Coronary artery (tissue), 2 donors: Measurements from ENCODE around the gene OR2F1.

Experiments used
- DNase-seq: peaks from one replicate; pipeline ENCODE4 v3.0.0-alpha.2; 2017; ENCODE audit warnings: low spot score
- H3K27ac ChIP-seq, 2 donors: fragments of 200-600 bp; sonication (generic); one replicate each; pipeline ENCODE4 v1.5.1; 2016 to 2019
- H3K4me3 ChIP-seq: fragments of 200-600 bp; sonication (generic); 2 replicates; pipeline ENCODE4 v1.5.1; 2016; ENCODE audit warnings: mild to moderate bottlenecking, moderate library complexity
- TF ChIP-seq, protein P1 (sequence below): fragments of 200-600 bp; sonication (generic); IDR thresholded peaks from one replicate; pipeline ENCODE4 v1.5.1; 2019; ENCODE audit warnings: antibody characterized with exemption

OR2F1 gene

DNA sequence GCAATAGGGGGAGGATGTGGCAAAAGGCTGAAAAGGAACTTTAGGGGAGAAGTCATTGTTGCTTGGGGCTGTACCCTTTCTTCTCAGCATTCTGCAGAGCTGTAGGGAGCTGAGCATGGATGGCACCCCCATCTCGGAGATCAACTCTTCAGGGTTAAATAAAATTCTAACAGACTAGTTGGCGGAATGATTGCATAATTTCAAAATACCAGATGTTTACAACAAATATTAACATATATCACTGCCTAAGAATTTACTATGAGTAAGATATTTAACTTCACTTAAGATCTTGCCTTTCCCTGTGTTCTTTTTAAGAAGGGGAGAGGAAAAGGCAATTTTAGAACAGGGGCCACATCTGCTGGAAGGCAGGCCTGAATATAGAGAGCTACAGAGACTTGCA lies 509 bp upstream of the OR2F1 start:
- TF ChIP-seq, protein P1, sequence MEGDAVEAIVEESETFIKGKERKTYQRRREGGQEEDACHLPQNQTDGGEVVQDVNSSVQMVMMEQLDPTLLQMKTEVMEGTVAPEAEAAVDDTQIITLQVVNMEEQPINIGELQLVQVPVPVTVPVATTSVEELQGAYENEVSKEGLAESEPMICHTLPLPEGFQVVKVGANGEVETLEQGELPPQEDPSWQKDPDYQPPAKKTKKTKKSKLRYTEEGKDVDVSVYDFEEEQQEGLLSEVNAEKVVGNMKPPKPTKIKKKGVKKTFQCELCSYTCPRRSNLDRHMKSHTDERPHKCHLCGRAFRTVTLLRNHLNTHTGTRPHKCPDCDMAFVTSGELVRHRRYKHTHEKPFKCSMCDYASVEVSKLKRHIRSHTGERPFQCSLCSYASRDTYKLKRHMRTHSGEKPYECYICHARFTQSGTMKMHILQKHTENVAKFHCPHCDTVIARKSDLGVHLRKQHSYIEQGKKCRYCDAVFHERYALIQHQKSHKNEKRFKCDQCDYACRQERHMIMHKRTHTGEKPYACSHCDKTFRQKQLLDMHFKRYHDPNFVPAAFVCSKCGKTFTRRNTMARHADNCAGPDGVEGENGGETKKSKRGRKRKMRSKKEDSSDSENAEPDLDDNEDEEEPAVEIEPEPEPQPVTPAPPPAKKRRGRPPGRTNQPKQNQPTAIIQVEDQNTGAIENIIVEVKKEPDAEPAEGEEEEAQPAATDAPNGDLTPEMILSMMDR = no peak
- no peak overlapping the region for H3K27ac ChIP-seq
- DNase-seq = no peak
- H3K4me3 ChIP-seq = no peak overlapping the region

DNA sequence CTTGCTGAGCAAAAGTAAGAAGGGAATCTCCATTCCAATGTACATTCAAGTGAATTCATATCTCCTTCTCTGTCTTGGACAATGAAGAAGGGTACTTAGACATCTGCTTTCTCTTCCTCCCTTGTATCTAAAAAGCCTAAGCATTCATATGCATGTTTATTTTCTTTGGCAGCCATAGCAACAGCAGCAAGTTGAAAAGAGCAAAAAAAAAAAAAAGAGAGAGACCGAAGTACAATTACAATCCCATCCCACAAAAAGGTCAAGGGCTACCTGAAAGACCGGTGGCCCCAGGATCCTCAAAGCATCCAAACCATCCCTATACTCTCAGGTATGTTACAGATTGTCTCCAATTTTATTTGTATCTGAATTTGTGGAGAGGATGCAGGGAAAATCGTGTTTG lies 4.1 kb downstream of the OR2F1 start:
- Histone ChIP-seq H3K27ac (no peak overlapping the region), H3K4me3 (no peak overlapping the region)
- DNase-seq = no peak
- TF ChIP-seq, protein P1 = no peak

DNA sequence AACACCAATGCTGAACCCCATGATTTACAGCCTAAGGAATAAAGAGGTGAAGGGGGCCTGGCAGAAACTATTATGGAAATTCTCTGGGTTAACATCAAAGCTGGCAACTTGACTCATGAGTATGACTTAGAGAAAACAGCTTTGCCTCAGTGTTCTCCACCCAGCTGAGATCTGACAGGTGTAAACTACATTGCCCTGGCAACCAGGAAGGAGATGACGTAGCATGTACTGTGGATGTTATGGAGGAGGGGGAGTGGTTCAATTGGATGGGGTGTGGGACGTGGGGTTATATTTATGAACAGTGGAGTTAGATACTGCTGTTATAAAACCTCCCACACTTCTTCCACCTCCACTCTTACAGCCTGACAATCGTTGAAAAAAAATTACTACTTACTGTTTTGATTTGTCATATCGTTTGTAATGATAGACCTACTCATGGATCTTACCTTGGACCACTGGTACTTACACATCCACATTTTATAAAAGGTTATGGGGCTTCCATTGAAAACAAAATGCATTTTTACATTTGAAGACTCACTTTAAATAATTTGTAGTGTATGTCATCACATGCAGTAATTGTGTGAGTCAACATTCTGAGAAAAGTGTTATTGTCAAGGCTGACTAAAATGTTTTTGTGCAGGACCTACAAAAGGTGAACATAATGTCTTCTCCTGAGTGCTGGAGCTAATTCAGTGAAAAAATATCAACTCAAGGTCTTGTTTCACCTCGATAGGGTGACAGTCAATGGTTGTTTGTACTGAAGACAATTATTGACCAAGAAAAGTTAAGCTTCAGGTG lies 6.4 kb downstream of the OR2F1 start:
- DNase-seq = no peak
- TF ChIP-seq, protein P1 = no peak
- Histone ChIP-seq H3K4me3 (no peak overlapping the region), H3K27ac (no peak overlapping the region)

DNA sequence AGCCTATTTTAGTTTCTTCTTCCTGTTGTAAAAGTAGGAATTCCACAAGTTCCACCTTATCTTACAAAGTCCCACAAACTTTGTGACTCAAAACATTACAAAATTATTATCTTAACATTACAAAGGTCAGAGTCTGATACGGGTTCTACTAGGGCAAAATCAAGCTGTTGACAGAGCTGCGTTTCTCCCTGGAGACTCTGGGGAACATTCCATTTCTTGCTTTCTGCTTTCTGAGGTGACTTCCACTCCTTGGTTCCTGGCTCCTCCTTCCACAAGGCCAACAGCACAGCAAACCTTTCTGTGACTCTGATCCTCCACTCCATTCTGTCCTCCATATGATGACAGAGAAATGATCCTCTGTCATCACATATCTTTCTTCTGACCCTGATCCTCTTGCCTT lies 10.6 kb downstream of the OR2F1 start:
- Histone ChIP-seq H3K27ac (no peak overlapping the region), H3K4me3 (no peak overlapping the region)
- TF ChIP-seq, protein P1 = no peak
- DNase-seq = no peak

DNA sequence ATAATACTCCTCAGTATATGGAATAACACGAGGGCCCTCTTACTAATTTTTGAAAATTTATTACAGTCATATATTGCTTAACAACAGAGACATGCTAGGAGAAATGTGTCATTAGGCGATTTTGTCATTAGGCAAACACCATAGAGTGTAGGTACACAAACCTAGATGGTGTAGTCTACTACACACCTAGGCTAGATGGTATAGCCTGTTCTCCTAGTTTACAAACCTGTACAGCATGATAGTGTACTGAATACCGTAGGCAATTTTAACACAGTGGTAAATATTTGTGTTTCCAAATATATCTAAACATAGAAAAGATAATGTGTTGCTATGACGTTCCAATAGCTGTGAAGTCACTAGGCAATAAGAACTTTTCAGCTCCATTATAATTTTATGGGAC lies 12.8 kb downstream of the OR2F1 start:
- no peak for DNase-seq
- no peak overlapping the region for H3K4me3 ChIP-seq
- TF ChIP-seq, protein P1 = no peak
- no peak overlapping the region for H3K27ac ChIP-seq

DNA sequence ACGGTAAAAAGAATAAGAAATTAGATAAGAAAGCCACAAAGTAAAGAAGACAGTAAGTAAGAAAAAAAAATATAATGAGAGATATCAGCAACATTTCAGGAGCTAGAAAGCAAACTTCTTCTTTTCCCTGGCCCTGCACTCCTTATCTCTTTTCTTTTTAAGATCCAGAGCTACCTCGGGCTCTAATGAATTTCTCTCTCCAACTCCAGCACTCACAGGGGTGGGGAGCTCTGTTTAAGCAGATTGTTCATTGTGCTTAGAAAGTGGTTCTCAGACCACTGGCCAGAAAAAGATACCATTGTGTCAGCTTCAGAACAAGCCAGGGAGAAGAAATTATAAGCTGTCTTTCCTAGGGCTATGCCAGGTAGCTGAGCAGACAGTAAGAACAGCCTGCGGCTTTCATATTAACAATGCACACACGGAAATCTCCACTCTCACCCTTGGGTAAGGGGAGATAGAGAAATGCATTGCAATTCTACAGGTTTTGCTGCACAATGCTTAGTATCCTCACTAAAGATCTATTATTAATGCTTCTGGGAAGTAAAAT lies 19.3 kb downstream of the OR2F1 start:
- TF ChIP-seq, protein P1 = no peak

DNA sequence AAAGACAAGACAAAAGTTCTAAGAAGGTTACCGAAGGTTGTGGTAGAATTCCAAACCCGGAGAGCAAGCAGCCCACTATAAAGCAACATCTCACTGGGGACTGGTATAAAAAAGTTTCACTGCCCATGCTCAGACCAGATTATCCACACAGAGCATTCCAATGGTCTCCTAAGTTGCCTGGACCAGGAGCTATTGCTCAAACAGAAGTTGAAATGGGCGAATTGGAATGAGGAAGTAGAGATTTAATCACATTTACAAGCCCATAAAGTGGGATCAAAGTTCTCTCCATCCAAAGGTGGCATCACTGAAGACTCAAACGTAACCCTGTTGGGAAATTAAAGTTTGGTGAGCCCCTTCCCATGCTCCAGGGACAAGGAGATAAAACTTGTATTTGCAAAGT lies 19.8 kb downstream of the OR2F1 start:
- DNase-seq = no peak
- H3K4me3 ChIP-seq = no peak overlapping the region
- TF ChIP-seq, protein P1 = no peak
- H3K27ac ChIP-seq = no peak overlapping the region

More for the DNA sequence above, 19.3 kb downstream of the OR2F1 start:
- no peak for DNase-seq
- no peak overlapping the region for H3K27ac ChIP-seq
- no peak overlapping the region for H3K4me3 ChIP-seq
